ENCODE results near the gene RAPGEFL1.
A peak's percentile ranks its signal among the peaks of the same experiment; 100 is the strongest.
"Not testable (repeated sequence)": the region's sequence is repeated elsewhere in the genome, so short reads cannot be mapped to it uniquely, and the experiment has no call there.

RAPGEFL1 gene

DNA sequence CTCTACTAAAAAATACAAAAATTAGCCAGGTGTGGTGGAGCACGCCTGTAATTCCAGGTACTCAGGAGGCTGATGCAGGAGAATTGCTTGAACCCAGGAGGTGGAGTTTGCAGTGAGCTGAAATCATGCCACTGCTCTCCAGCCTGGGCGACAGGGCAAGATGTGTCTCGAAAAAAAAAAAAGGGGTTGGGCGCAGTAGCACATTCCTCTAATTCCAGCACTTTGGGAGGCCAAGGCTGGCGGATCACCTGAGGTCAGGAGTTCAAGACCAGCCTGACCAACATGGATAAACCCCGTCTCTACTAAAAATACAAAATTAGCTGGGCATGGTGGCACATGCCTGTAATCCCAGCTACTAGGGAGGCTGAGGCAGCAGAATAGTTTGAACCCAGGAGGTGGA lies 36.6 kb downstream of the RAPGEFL1 start:
- not testable (repeated sequence) for DNase-seq

GRCh38 chr17:40218006-40218739 lies 40.9 kb downstream of the RAPGEFL1 start:
- no peak for DNase-seq

GRCh38 chr17:40218740-40219593 lies 41.7 kb downstream of the RAPGEFL1 start, which contains the start of gene WIPF2:
TSS of gene WIPF2 (plus strand) at chr17:40219304. CDS start at chr17:40256460, 37,156 bp downstream.
- DNase-seq, result peak; percentile 91

- no peak for DNase-seq
Observed at GRCh38 chr17:40219594-40220338, 42.5 kb downstream of the RAPGEFL1 start.

- no peak for DNase-seq
Observed at GRCh38 chr17:40224718-40225550, 47.7 kb downstream of the RAPGEFL1 start.

GRCh38 chr17:40229146-40229545 lies 51.9 kb downstream of the RAPGEFL1 start:
- DNase-seq, result not testable (repeated sequence)

GRCh38 chr17:40230670-40231069 lies 53.4 kb downstream of the RAPGEFL1 start:
- DNase-seq, result no peak

GRCh38 chr17:40231928-40232327 lies 54.7 kb downstream of the RAPGEFL1 start:
- DNase-seq, result not testable (repeated sequence)

GRCh38 chr17:40241252-40241834 lies 64.1 kb downstream of the RAPGEFL1 start:
- no peak for DNase-seq

- no peak for DNase-seq
Observed at GRCh38 chr17:40242774-40243173, 65.5 kb downstream of the RAPGEFL1 start.

DNA sequence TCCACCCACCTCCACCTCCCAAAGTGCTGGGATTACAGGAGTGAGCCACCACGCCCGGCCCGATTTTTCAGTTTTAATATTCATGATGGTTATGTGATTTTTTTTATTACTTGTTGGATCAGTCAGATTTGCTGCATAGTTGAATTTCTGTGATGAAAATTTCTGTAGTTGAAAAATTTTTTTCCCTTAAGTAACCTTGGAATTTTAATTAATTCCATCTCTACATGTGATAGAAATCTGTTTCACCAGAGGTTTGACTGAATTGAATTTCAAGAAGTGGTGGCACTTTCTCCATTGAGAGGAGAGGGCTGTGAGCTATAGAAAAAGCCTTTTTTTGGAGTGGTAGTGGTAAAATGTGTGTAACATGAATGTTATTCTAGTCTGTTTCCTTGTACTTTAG lies 66.5 kb downstream of the RAPGEFL1 start:
- DNase-seq, result no peak

DNA sequence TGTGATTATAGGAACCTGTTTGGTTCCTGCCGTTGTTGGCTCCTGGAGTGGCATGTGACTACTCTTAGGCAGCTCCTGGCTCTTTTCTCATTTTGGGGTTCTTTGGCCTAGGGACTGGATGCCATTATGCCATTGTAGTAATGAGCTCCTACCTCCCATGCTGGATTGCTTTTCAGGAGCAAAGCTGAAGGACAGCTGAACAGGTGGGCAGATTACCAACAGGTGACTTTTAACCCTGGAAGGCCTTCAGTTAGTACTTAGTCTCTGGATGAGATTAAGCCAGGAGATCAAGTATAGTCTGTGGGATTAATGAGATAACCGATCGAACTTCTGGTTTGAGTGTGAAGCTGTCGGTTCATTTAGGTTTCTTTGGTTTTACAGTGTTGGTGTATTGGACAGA lies 67.0 kb downstream of the RAPGEFL1 start:
- no peak for DNase-seq
